Measurements from ENCODE around the gene ARG2.

The ARG2 gene

DNA sequence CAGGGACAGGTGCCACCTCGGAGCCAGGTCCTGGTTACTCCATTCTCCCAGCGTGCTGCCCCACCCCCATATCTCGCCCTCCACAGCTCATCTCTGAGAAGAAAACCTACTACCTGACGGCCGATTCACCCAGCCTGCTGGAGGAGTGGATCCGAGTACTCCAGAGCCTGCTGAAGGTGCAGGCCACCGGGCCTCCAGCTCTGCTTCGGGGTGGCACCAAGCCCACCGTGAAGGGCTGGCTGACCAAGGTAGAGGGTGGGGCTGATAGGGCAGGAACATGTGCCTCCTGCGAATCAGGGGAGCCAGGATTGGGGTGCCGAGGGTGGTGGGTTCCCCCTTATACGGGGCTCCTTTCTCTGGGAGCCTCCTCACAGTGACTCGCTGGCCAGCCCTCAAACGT, 45.6 kb upstream of the ARG2 start:
- H3K4me3 ChIP-seq (ENCODE audit: low read length), result no peak overlapping the region
- DNase-seq (ENCODE audit: low read depth), result no peak
- TF ChIP-seq, protein P1, sequence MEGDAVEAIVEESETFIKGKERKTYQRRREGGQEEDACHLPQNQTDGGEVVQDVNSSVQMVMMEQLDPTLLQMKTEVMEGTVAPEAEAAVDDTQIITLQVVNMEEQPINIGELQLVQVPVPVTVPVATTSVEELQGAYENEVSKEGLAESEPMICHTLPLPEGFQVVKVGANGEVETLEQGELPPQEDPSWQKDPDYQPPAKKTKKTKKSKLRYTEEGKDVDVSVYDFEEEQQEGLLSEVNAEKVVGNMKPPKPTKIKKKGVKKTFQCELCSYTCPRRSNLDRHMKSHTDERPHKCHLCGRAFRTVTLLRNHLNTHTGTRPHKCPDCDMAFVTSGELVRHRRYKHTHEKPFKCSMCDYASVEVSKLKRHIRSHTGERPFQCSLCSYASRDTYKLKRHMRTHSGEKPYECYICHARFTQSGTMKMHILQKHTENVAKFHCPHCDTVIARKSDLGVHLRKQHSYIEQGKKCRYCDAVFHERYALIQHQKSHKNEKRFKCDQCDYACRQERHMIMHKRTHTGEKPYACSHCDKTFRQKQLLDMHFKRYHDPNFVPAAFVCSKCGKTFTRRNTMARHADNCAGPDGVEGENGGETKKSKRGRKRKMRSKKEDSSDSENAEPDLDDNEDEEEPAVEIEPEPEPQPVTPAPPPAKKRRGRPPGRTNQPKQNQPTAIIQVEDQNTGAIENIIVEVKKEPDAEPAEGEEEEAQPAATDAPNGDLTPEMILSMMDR (IDR thresholded peaks at IDR 0.05; ENCODE audit: insufficient read depth, low read depth, low read length, missing control alignments), result no peak

DNA sequence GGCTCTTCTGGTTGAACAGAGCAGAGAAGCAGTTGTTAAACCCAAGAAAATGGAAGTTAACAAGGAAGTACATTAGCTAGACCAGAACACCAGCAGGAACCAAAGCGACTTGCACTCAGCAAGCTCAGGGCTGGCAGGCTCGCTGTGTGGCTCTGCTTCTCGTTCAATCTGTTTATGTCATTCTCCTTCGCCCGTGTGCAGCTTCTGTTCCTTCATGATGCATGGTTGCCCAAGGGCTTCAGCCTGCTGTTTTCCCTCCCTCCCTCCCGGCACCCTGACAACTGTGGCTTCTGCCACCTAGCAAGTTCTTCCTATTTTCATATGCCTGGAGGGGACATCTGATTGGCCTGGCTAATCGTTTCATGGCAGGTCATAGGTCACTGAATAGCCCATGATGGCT, 44.9 kb upstream of the ARG2 start:
- H3K4me3 ChIP-seq (ENCODE audit: low read length), result no peak overlapping the region
- TF ChIP-seq, protein P1 (IDR thresholded peaks at IDR 0.05; ENCODE audit: insufficient read depth, low read depth, low read length, missing control alignments), result no peak
- no peak for DNase-seq (ENCODE audit: low read depth)

DNA sequence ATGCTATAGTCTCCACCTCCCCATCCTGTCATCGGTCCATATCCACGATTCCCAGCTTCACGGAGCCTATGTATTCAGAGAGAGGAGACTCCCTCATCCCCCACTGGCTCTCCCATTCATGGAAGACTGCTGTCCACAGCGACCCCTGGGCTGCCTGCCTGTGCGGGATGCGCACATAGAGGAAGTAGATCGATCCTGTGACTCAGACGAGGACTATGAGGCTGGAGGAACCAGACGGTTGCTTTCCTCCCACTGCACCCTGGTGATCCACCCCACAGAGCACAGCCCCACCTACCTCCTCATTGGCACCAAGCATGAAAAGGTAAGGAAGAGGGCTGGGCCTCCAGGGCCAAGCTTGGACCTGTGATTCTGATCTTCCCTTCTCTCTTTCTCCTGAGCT, 44.0 kb upstream of the ARG2 start:
- peak; percentile 79 for DNase-seq (ENCODE audit: low read depth)
- TF ChIP-seq, protein P1 (IDR thresholded peaks at IDR 0.05; ENCODE audit: insufficient read depth, low read depth, low read length, missing control alignments), result no peak
- H3K4me3 ChIP-seq (ENCODE audit: low read length), result no peak overlapping the region

DNA sequence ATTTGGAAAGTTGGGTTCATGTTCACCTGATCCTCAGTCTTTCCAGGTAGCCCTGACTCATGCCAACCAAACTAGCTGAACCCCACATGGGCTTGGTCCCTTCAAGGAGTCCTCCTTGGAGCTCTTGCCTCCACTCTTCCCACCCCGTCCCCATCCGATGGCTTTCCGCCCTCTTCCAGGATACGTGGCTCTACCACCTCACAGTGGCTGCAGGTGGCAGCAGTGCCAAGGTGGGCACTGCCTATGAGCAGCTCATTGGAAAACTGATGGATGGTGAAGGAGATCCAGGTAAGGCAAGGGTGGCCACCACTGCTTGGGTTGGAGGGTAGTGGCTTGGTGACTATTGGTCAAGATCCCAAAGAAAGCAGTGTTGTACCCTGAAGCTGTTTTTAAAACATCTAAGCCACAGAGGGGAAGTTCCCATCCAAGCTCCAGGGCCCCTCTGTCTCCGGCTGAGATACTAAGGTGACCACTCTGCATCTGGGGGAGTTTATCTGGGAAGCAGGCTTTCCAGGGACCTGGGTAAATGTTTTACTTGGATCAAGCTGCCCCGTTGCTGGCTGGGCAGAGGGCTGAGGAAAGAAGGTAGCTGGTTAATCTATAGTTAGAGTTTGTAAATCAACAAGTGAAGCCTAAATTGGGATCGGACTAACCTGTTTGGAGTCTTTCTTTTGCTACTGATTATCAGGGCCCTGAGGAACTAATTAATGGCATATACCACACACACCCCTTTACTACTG, 43.3 kb upstream of the ARG2 start:
- DNase-seq (ENCODE audit: low read depth), result no peak
- no peak overlapping the region for H3K4me3 ChIP-seq (ENCODE audit: low read length)
- TF ChIP-seq, protein P1 (IDR thresholded peaks at IDR 0.05; ENCODE audit: insufficient read depth, low read depth, low read length, missing control alignments), result no peak

DNA sequence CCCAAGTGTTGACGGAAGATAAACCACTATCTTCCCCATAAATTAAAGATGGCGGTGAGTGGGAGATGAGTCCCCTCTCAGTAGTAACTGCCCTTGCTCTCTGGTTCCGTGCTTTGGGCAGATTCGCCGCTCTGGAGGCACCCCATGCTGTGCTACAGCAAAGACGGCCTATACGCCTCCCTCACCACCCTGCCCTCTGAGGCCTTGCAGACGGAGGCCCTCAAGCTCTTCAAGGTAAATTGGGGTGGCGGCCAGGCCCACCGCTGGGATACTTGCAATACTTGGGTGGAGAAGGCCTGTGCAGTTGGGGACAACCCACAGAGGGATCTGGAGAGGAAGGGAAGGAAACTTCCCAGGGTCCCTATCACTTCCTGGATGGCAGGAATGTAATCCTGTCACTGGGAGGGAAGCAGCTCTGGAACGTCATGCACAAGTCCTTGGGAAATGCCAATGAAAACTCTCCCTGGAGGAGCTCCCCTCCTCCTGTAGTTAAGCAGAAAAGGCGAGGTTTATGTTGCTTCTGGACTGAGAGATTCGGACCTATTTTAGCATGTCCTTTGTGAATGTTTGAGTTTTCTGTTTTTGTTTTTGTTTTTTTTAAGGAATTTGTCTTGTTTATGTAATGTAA, 42.4 kb upstream of the ARG2 start:
- no peak for DNase-seq (ENCODE audit: low read depth)
- H3K4me3 ChIP-seq (ENCODE audit: low read length), result no peak overlapping the region
- TF ChIP-seq, protein P1 (IDR thresholded peaks at IDR 0.05; ENCODE audit: insufficient read depth, low read depth, low read length, missing control alignments), result no peak

DNA sequence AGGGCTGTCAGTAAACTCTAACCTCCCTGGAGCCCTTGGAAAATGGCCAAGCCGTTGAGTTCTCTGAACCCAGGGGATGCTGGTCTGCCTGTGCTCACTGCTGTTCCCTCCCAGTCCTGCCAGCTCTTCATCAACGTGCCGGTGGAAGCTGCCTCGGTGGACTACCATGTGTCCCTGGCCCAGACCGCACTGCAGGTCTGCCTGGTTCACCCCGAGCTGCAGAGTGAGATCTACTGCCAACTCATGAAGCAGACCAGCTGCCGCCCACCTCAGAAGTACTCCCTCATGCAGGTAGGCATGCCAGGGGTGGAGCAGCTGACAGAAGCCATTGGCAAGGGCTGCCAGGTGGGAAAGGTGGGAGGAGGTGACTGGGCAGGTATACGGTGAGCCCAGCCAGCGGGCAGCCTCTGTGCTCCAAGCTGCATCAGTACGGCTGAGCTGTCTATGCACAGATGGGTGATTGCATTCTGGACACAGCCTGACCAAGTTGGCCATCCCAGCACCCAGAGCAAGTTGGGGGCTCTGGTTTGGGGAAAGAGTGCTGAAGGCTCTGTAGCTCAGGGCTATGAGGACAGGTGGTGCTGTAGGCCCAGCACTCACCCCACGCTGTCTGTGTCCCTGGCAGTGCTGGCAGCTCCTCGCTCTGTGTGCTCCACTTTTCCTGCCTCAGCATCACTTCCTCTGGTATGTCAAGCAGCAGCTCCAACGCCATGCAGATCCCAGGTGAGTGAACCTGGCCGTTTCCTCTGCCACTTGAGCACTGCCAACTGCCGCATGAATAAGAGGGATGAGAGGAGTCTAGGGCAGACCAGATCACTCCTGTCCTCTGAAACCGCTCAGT, 41.6 kb upstream of the ARG2 start:
- DNase-seq (ENCODE audit: low read depth), result no peak
- no peak overlapping the region for H3K4me3 ChIP-seq (ENCODE audit: low read length)
- TF ChIP-seq, protein P1 (IDR thresholded peaks at IDR 0.05; ENCODE audit: insufficient read depth, low read depth, low read length, missing control alignments), result no peak
